A673 (cell line): Measurements from ENCODE around the gene CCDC171. TPM values are rescaled to one million over a fixed set of nuclear protein-coding genes. Genes with fewer than 3 reads are reported as not detected.

Experiments
- BruUV-seq: library from RNA; stranded (reverse); fragments of 400-500 nt; replicated peaks from 2 replicates; lab custom pipeline; 2021; lab: Mats Ljungman, UMichigan
- CTCF ChIA-PET: fragments of 300-600 bp; sonication (Branson Sonifier 250); formaldehyde crosslinking; loops from one replicate; lab custom pipeline; 2022; ENCODE audit warnings: antibody characterized with exemption; lab: Charles Lee
- POLR2A ChIA-PET: fragments of 300-600 bp; sonication (Branson Sonifier 250); formaldehyde crosslinking; loops from one replicate; lab custom pipeline; 2022; ENCODE audit warnings: antibody characterized with exemption; ENCODE audit not compliant: low non-redundant PET; lab: Charles Lee
- DNase-seq: peaks from one replicate; pipeline ENCODE4 v3.0.0-alpha.2; 2015; ENCODE audit warnings: low spot score
- H3K27ac ChIP-seq: fragments of 200-600 bp; sonication (generic); 2 replicates; pipeline ENCODE4 v1.5.1; 2016; ENCODE audit warnings: mixed run types, low read depth, mild to moderate bottlenecking, mixed read lengths, antibody characterized with exemption, low read length; ENCODE audit not compliant: poor library complexity, severe bottlenecking
- H3K27me3 ChIP-seq: fragments of 200-600 bp; sonication (generic); replicated peaks from 2 replicates; pipeline ENCODE4 v1.6.1; 2017; ENCODE audit warnings: mixed run types, low read depth, mild to moderate bottlenecking, mixed read lengths, antibody characterized with exemption, low read length; ENCODE audit not compliant: insufficient read depth, poor library complexity
- H3K36me3 ChIP-seq: fragments of 200-600 bp; sonication (generic); 2 replicates; pipeline ENCODE4 v1.6.1; 2016; ENCODE audit warnings: mixed run types, mild to moderate bottlenecking, mixed read lengths, antibody characterized with exemption, low read length; ENCODE audit not compliant: insufficient read depth, poor library complexity, severe bottlenecking
- H3K4me1 ChIP-seq: fragments of 200-600 bp; sonication (generic); 2 replicates; pipeline ENCODE4 v1.6.1; 2017; ENCODE audit warnings: mixed run types, mild to moderate bottlenecking, mixed read lengths, antibody characterized with exemption, low read length; ENCODE audit not compliant: insufficient read depth, poor library complexity, severe bottlenecking
- H3K4me3 ChIP-seq: fragments of 200-600 bp; sonication (generic); 2 replicates; pipeline ENCODE4 v1.5.1; 2016; ENCODE audit warnings: low read depth, mixed run types, mild to moderate bottlenecking, mixed read lengths, low read length; ENCODE audit not compliant: poor library complexity, severe bottlenecking
- H3K9me3 ChIP-seq: fragments of 200-600 bp; sonication (generic); 2 replicates; pipeline ENCODE4 v1.6.1; 2016; ENCODE audit warnings: mixed run types, low read depth, mild to moderate bottlenecking, mixed read lengths, antibody characterized with exemption, low read length; ENCODE audit not compliant: poor library complexity, severe bottlenecking
- EZH2 ChIP-seq: fragments of 200-600 bp; sonication (generic); IDR thresholded peaks from 2 replicates; pipeline ENCODE4 v1.6.1; 2017; ENCODE audit warnings: borderline replicate concordance, low read depth, mild to moderate bottlenecking, mixed read lengths, antibody characterized with exemption, low read length; ENCODE audit not compliant: poor library complexity, severe bottlenecking
- intact Hi-C: fragments of 100-400 bp; cut with micrococcal nuclease; formaldehyde crosslinking; loops from one replicate; pipeline ENCODE4 v1.10.0; 2022; ENCODE audit not compliant: unreplicated experiment
- total RNA-seq: library from RNA; stranded (reverse); gene quantifications from 2 replicates; pipeline ENCODE4 v1.2.3, GENCODE V29; 2021
- TF ChIP-seq, protein P1 (sequence below): fragments of 300-800, 200-600 bp; sonication (generic); conservative IDR thresholded peaks from 2 replicates; pipeline ENCODE4 v1.5.1; 2017; ENCODE audit warnings: low read depth, mild to moderate bottlenecking, antibody characterized with exemption, low read length, moderate library complexity, mixed read lengths

CCDC171 gene
- total RNA-seq, 1 experiment from 2014 or later = 72.5 TPM

DNA sequence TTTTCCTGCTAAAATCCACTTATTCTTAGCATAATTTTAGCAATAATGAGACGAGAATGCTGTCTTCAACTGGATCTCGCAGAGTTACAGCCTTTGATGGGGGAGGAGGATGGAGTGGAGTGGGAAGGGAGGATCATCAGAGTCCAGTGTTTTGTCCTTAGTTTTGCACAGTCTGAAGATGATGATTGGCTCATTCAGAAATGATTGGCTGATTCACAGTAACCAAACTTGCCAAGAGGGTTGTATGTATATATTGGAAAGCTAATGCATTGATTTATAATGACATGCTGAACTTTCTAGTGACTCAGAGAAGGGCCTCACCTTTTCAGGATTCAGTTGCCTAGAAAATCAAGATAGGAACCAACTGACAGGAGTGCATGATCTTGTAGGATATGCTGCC lies 448.0 kb downstream of the CCDC171 start:
- H3K27me3 ChIP-seq = no peaks in the 10 kb centered on the region
- TF ChIP-seq, protein P1, sequence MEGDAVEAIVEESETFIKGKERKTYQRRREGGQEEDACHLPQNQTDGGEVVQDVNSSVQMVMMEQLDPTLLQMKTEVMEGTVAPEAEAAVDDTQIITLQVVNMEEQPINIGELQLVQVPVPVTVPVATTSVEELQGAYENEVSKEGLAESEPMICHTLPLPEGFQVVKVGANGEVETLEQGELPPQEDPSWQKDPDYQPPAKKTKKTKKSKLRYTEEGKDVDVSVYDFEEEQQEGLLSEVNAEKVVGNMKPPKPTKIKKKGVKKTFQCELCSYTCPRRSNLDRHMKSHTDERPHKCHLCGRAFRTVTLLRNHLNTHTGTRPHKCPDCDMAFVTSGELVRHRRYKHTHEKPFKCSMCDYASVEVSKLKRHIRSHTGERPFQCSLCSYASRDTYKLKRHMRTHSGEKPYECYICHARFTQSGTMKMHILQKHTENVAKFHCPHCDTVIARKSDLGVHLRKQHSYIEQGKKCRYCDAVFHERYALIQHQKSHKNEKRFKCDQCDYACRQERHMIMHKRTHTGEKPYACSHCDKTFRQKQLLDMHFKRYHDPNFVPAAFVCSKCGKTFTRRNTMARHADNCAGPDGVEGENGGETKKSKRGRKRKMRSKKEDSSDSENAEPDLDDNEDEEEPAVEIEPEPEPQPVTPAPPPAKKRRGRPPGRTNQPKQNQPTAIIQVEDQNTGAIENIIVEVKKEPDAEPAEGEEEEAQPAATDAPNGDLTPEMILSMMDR = no peak
- TF ChIP-seq EZH2 = no peak
- intact Hi-C loops = no loop called here
- BruUV-seq = no TSS peak
- H3K27ac ChIP-seq = no peak overlapping the region
- ChIA-PET CTCF (no interaction called here), POLR2A (no interaction called here)
- DNase-seq = no peak
- peaks cover 4% of the 10 kb centered on the region for H3K36me3 ChIP-seq
- peaks cover 8% of the 10 kb centered on the region for H3K4me1 ChIP-seq
- H3K4me3 ChIP-seq = no peak overlapping the region
- no peaks in the 10 kb centered on the region for H3K9me3 ChIP-seq

DNA sequence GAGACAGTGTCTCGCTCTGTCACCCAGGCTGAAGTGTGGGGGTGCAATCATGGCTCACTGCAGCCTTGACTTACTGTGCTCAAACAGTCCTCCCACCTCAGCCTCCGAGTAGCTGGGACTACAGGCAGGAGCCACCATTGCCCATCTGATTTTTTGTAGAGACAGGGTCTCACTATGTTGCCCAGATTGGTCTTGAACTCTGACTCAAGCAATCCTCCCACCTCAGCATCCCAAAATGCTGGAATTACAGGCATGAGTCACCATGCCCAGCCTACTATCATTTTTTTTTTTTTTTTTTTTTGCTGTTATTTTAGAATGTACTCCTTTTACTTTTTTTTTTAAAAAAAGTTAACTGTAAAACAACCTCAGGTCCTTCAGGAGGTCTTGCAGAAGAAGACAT lies 449.0 kb downstream of the CCDC171 start:
- POLR2A ChIA-PET = no interaction called here
- Histone ChIP-seq H3K9me3 (no peaks in the 10 kb centered on the region), H3K27ac (no peak overlapping the region), H3K36me3 (peaks cover 2% of the 10 kb centered on the region), H3K4me3 (no peak overlapping the region), H3K4me1 (peaks cover 8% of the 10 kb centered on the region), H3K27me3 (no peaks in the 10 kb centered on the region)
- intact Hi-C loops = no loop called here
- DNase-seq = no peak
- TF ChIP-seq EZH2 = no peak
- TF ChIP-seq, protein P1 = no peak
- CTCF ChIA-PET = no interaction called here
- BruUV-seq = no TSS peak

DNA sequence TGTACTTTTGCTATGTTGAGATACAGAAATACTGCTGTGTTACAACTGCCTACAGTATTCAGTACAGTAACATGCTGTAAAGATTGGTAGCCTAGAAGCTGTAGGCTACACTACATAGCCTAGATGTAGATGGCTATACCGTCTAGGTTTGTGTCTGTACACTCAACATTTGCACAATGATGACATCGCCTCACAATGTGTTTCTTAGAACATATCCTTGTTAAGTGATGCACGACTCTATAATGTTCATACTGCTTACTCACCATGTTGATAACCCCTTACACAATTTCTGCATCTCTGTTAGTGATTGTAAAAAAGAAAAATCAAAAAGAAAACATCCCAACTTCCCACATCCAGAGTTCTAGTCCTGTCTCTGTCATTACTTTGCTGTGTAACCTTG lies 450.0 kb downstream of the CCDC171 start:
- no TSS peak for BruUV-seq
- Histone ChIP-seq H3K36me3 (no peaks in the 10 kb centered on the region), H3K4me1 (peaks cover 8% of the 10 kb centered on the region), H3K27ac (no peak overlapping the region), H3K4me3 (no peak overlapping the region), H3K9me3 (no peaks in the 10 kb centered on the region), H3K27me3 (no peaks in the 10 kb centered on the region)
- no peak for DNase-seq
- no peak for TF ChIP-seq EZH2
- TF ChIP-seq, protein P1 = no peak
- intact Hi-C loops = no loop called here
- ChIA-PET CTCF (no interaction called here), POLR2A (no interaction called here)
